ENCODE data around the gene OXSR1. TPM values are rescaled to one million over a fixed set of nuclear protein-coding genes. Genes with fewer than 3 reads are reported as not detected.

The OXSR1 gene
- total RNA-seq, 1 donor from 2014 or later, result 41.1 TPM

- H3K4me1 Mint-ChIP-seq (ENCODE audit: unreplicated experiment), result peaks cover 13% of the 10 kb centered on the region
- H3K27ac Mint-ChIP-seq, result no peak overlapping the region
- peaks cover 8% of the 10 kb centered on the region for H3K36me3 Mint-ChIP-seq
- peaks cover 3% of the 10 kb centered on the region for H3K9me3 Mint-ChIP-seq
- no peaks in the 10 kb centered on the region for H3K27me3 Mint-ChIP-seq
- DNase-seq (ENCODE audit: extremely low spot score, unreplicated experiment), result peak; percentile 64
- H3K4me3 Mint-ChIP-seq, result peak overlapping the region; percentile 92
- TF ChIP-seq, protein P1, sequence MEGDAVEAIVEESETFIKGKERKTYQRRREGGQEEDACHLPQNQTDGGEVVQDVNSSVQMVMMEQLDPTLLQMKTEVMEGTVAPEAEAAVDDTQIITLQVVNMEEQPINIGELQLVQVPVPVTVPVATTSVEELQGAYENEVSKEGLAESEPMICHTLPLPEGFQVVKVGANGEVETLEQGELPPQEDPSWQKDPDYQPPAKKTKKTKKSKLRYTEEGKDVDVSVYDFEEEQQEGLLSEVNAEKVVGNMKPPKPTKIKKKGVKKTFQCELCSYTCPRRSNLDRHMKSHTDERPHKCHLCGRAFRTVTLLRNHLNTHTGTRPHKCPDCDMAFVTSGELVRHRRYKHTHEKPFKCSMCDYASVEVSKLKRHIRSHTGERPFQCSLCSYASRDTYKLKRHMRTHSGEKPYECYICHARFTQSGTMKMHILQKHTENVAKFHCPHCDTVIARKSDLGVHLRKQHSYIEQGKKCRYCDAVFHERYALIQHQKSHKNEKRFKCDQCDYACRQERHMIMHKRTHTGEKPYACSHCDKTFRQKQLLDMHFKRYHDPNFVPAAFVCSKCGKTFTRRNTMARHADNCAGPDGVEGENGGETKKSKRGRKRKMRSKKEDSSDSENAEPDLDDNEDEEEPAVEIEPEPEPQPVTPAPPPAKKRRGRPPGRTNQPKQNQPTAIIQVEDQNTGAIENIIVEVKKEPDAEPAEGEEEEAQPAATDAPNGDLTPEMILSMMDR (conservative IDR thresholded peaks at IDR 0.05), result no peak
Measured at GRCh38 chr3:38141173-38141951, 24.0 kb upstream of the OXSR1 start.

DNA sequence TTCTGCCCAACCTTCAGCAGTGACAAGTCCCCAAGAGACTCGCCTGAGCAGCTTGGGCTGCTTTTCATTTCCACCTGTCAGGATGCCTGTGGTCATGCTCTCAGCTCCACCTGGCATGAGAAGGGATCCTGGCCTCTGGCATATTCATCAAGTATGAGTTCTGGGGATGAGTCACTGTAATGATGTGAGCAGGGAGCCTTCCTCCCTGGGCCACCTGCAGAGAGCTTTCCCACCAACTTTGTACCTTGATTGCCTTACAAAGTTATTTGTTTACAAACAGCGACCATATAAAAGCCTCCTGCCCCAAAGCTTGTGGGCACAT is 23.4 kb upstream of the OXSR1 start:
- H3K27me3 Mint-ChIP-seq, result no peaks in the 10 kb centered on the region
- H3K27ac Mint-ChIP-seq, result no peak overlapping the region
- H3K4me3 Mint-ChIP-seq, result peak overlapping the region; percentile 56
- H3K36me3 Mint-ChIP-seq, result peaks cover 8% of the 10 kb centered on the region
- TF ChIP-seq, protein P1 (conservative IDR thresholded peaks at IDR 0.05), result no peak
- DNase-seq (ENCODE audit: extremely low spot score, unreplicated experiment), result no peak
- peaks cover 13% of the 10 kb centered on the region for H3K4me1 Mint-ChIP-seq (ENCODE audit: unreplicated experiment)
- peaks cover 4% of the 10 kb centered on the region for H3K9me3 Mint-ChIP-seq

DNA sequence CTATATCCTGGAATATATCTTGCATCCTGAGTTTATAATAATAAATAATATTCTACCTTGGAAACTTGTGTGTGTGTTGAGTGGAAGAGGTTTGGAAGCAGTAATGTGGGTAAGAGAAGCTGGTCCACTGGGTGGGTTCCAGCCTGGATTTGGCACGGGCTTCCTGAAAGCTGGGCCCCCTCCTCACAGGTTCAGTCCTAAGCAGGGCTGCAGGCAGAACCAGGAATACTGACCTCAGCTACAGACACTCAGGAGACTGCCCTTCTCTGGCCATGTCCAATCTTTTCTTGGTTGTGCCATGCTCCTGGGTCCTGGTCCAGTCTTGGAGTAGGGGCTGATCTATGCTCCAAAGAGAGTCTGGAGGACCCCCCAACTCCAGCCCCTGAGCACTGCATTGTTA is 22.4 kb upstream of the OXSR1 start:
- peaks cover 8% of the 10 kb centered on the region for H3K36me3 Mint-ChIP-seq
- H3K4me3 Mint-ChIP-seq, result no peak overlapping the region
- H3K4me1 Mint-ChIP-seq (ENCODE audit: unreplicated experiment), result peaks cover 8% of the 10 kb centered on the region
- DNase-seq (ENCODE audit: extremely low spot score, unreplicated experiment), result peak; percentile 39
- no peaks in the 10 kb centered on the region for H3K27me3 Mint-ChIP-seq
- TF ChIP-seq, protein P1 (conservative IDR thresholded peaks at IDR 0.05), result no peak
- no peak overlapping the region for H3K27ac Mint-ChIP-seq
- H3K9me3 Mint-ChIP-seq, result peaks cover 4% of the 10 kb centered on the region

DNA sequence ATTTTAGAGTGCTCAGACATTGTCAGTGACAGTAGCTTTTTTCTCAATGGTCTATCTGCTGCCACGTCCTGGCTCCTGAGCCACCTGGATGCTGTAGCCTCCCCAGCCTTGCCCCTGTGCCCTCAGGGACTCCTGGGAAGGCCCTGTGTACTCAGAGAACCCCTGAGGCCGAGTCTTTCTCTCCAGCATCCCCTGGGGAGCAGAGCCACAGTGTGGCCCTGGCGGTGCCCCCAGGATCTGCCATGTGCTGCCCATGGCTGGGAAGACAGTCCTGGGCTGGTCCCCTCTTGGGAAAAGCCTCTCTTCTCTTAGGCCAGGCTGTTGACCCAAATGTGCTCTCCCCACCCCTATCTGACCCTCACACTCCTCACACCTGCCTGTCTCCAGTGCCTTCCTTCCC is 21.8 kb upstream of the OXSR1 start:
- Mint-ChIP-seq H3K4me3 (no peak overlapping the region), H3K9me3 (peaks cover 4% of the 10 kb centered on the region), H3K27ac (no peak overlapping the region), H3K36me3 (peaks cover 8% of the 10 kb centered on the region), H3K27me3 (no peaks in the 10 kb centered on the region), H3K4me1 (ENCODE audit: unreplicated experiment) (peaks cover 4% of the 10 kb centered on the region)
- TF ChIP-seq, protein P1 (conservative IDR thresholded peaks at IDR 0.05), result no peak
- DNase-seq (ENCODE audit: extremely low spot score, unreplicated experiment), result peak; percentile 53

DNA sequence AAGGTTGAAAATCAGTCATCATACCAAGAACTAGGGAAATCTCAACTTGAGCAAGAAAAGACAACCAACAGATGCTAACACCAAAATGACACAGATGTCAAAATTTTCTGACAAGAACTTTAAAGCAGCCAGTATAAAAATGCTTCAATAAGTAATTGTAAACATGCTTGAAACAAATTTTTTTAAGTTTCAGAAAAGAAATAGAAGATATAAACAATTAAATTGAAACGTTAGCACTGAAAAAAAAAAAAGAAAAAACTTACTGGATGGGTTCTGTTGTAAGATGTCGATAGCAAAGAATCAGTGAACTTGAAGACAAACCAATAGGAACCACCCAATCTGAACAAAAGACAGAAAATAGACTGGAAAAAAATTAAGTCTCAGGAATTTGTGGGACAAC is 18.8 kb upstream of the OXSR1 start:
- Mint-ChIP-seq H3K4me3 (no peak overlapping the region), H3K27ac (no peak overlapping the region), H3K9me3 (peaks cover 7% of the 10 kb centered on the region), H3K4me1 (ENCODE audit: unreplicated experiment) (peaks cover 3% of the 10 kb centered on the region), H3K36me3 (peaks cover 4% of the 10 kb centered on the region), H3K27me3 (no peaks in the 10 kb centered on the region)
- no peak for DNase-seq (ENCODE audit: extremely low spot score, unreplicated experiment)
- TF ChIP-seq, protein P1 (conservative IDR thresholded peaks at IDR 0.05), result no peak
